Measurements from ENCODE around the gene COL8A2.
A peak's percentile ranks its signal among the peaks of the same experiment; 100 is the strongest.

The COL8A2 gene

DNA sequence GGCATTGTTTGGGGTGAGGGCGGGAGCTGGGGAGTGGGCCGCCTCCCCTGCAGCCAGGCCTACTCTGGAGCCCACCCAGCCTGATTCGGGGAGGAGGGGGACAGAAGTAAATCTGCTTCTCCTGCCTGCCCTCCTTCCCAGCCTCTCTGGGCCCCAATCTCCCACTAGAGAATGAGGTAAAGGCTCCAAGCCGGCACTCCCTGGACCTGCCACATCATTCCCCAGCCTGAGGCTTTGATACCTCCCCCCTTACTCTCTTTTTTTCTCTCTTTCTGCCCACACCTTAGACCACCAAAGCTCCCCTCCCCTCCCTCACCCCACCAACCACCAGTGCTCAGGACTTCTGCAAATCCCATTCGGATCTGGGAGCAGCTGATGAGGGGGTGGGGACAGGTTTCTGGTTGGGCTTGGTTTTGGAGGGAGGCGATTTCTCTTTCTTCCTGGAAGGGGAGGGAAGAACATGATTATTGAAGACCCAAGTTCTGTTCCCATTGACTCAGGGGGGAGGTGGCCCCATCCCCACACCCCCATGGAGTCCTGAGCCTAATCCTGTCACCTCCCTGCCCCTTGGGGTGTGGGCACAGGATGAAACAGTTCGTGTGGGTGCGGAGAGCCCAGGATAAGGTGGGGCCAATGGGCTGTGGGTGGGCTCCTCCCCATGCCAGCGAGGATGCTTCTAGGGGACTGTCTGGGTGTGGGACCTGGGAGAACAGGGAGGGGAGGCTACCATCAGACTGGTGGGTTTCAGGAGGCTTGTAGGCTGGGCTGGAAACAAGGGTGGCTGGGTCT is 32.3 kb upstream of the COL8A2 start:
- DNase-seq, result no peak

DNA sequence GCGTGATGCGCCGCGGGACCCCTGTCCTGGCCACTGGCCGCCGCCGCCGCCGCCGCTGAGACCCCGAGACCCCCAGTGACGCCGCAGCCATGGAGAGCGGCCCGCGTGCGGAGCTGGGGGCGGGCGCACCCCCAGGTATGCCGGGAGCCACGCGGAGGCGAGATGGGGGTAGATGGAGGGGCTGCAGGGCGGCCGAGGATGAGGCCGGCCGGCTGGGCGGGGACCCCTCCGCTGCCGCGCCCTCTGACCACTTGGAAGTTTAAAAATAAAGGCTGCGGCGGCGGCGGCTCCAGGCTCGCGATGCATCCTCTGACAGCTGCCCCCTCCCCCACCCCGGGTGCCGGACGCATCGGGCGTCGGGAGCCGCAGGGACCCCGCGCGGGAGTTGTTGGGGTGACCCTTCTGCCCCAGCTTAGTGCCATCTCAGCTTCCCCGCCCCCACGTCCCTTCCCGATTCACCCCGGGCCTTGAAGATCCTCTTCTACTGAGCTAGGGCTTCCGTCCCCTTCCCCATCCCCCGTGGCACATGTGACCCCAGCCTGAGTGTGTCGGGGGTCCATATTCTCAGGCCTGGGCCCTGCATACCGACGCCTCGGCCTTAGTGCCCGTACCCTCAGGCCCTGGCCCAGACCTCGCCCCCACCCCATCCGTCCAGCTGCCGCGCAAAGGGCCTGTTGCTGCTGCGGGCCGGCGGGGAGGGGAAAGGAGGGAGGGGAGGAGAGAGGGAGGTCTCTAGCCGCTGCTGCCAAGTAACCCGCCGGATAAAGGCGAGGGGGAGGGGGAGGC is 31.5 kb upstream of the COL8A2 start:
- peak; percentile 56 for DNase-seq

- DNase-seq, result peak; percentile 82
These were observed 30.6 kb upstream of the COL8A2 start, which contains the start of gene MAP7D1 for GRCh38 chr1:36155408-36156328. Gene MAP7D1, plus strand, starts transcription at chr1:36156160. Its CDS starts 258 bp downstream, at chr1:36156418.

GRCh38 chr1:36154765-36155407 is 29.9 kb upstream of the COL8A2 start:
- no peak for DNase-seq

- DNase-seq, result no peak
These were observed 29.3 kb upstream of the COL8A2 start for GRCh38 chr1:36154335-36154734.

DNA sequence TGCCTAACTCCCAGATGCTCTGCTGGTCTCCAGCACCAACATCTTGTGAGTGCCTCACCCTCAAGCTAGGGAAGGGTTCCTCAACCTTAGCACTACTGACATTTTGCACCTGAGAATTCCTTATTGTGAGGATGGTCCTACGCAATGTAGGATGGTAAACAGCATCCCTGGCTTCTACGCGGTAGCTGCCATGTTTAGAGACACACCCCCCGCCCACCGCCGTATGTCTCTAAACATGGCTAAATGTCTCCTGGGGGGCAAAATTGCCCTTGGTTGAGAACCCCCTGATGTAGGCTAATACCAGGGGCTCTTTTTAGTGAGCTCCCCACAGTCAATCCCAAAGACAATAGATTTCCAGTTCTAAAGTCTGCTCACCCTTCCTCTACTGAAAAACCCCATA is 28.5 kb upstream of the COL8A2 start:
- DNase-seq, result no peak

DNA sequence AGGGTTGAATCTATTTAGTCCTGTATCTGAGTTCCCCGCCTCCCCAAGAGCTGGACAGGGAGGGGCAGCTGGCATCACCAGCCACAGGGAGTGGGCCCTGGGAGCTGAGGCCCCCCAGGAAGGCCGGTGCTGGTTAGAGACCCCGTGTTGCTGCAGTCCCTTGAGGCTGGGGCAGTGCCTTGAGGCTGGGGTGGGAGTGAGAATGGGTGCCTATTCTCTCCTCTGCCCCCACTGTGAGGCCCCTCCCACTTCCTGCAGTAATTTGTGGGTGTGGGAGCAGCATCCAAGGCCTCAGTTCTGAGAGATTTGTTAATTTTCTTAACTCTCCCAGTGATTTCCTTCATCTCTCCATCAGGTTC is 26.8 kb upstream of the COL8A2 start:
- DNase-seq, result peak; percentile 60

- no peak for DNase-seq
These were observed 26.3 kb upstream of the COL8A2 start for GRCh38 chr1:36151134-36151844.

- peak; percentile 67 for DNase-seq
These were observed 25.5 kb upstream of the COL8A2 start for GRCh38 chr1:36150296-36151133.

DNA sequence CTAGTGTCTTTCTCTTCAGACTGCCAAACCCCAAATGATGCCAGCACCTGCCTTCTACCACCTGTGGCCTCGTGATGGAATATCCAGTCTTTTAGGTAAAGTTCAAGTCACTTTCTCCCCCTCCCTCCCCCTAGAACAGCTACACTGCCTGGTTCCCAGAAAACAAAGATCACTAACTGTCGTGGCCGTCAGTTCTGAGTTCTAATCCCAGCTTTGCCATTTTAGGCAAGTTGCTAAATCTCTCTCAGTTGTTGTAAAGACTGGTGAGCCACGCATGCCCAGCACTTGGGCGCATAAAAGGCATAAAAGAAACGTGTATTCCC is 24.9 kb upstream of the COL8A2 start:
- DNase-seq, result no peak

- peak; percentile 99 for DNase-seq
These were observed 24.4 kb upstream of the COL8A2 start, which contains the start of gene TRAPPC3 for GRCh38 chr1:36149237-36149972. Gene TRAPPC3, minus strand, starts transcription at chr1:36149486. Its CDS starts 108 bp downstream, at chr1:36149378.

- DNase-seq, result no peak
These were observed 23.8 kb upstream of the COL8A2 start for GRCh38 chr1:36148821-36149236.

GRCh38 chr1:36144413-36144812 is 19.4 kb upstream of the COL8A2 start:
- no peak for DNase-seq

DNA sequence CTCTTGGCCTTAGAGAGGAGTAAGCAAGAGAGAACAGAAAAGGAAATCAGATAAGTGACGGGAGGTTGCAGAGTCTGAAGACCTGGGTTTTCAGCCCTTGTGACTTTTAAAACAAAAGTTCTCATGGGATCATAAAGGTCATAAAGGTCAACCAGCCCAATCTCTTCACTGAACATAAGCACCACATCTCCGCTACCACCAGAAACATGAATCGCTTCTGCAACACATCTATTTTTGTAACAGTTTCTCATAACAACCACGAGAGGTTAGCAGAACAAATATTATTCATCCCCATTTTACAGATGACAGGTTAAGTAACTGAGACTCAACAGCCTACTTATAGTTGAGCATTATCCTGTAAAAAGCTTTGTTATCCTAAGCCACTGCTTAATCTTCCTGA is 18.4 kb upstream of the COL8A2 start:
- no peak for DNase-seq

DNA sequence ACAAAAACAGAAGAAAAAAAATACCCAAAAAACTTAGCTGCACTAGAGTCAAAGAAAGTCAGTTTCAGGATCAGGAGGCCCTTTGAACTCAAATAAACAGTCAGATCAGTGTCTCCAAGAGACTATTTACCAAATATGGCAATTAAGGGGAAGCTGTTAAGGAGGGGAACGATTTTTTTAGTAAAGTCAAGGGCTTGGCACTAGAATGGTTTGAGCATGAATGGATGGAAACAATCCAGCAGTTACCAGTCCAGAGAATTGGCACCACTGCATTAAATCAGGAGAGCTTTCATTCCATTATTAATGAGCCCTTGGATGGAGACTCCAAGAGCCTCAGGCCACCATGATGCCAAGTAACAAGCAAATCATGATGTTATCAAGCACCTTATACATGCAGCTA is 17.1 kb upstream of the COL8A2 start:
- no peak for DNase-seq

- DNase-seq, result no peak
These were observed 14.5 kb upstream of the COL8A2 start for GRCh38 chr1:36139521-36139920.

GRCh38 chr1:36137776-36138175 is 12.8 kb upstream of the COL8A2 start:
- DNase-seq, result no peak

DNA sequence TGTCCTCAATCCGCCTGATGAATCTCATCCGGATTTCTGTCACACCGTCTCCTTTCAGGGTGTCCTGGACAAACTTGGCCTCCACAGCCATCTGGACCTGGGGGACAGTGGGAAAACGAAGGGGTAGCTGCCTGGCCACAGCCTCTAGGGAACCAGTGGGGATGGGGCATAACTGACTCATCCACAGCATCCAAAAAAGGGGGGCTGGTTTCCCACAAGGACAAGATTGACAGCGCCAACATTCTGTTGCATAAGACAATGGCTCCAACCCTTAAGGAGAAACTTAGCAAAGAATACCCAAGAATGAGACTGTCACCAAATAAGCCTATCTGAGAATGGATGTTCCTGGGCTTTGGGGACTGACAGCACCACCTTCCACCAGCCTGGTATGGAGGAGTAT is 12.2 kb upstream of the COL8A2 start:
- no peak for DNase-seq

DNA sequence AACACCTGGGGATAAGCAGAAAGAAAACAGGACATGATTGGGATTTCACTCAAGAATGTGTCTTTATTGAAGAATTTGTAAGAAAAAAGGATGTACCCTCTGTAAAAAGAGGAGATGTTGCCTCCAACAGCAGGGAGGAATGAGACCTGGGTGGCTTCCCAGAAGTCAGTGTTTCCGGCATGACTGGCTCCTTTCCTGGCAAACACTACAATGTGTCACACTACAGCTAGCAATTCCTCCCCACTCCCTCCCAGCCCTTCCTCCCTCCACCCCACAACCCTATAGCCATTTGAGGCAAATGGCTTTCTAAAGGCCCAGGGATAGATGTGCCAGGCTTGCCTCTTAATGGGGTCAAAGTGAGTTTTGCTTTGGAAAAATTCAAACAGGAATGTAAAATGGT is 11.5 kb upstream of the COL8A2 start:
- DNase-seq, result no peak

DNA sequence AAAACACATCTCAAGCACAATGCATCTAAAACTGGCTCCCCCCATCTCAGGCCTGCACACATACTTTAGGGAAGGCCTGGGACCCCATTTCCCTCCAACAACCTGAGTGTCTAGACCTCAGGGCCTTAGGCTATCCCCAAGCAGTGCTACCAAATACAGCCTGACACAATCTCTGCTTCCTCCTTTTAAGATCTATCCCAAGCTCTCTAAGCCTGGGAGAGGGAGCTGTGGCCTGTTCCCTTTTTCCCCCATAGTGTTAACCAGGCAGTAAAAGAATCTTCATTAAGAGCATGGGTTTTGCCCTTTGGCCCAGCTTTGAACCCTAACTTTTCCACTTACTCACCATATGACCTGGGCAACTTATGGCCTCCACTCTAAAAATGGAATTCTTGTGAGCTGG is 10.8 kb upstream of the COL8A2 start:
- no peak for DNase-seq

Data from activated effector memory CD4-positive, alpha-beta T cell treated with Interleukin-2 at 50 U/mL for 16 hours (primary cell).